Osteocyte (in vitro differentiated cells): ENCODE results near the gene SLC6A4. TPM values are rescaled to one million over a fixed set of nuclear protein-coding genes. Genes with fewer than 3 reads are reported as not detected.

ENCODE experiments used
- DNase-seq: peaks from one replicate; pipeline ENCODE4 v3.0.0; 2021; ENCODE audit warnings: mixed read lengths; ENCODE audit not compliant: unreplicated experiment; ENCODE audit errors: extremely low spot score
- H3K27ac Mint-ChIP-seq: one replicate; pipeline ENCODE4 v1.8.0; 2021; ENCODE audit warnings: mild to moderate bottlenecking, mixed read lengths; ENCODE audit not compliant: unreplicated experiment
- H3K27me3 Mint-ChIP-seq: one replicate; pipeline ENCODE4 v1.8.0; 2021; ENCODE audit warnings: mixed read lengths; ENCODE audit not compliant: unreplicated experiment
- H3K36me3 Mint-ChIP-seq: one replicate; pipeline ENCODE4 v1.8.0; 2021; ENCODE audit warnings: mixed read lengths; ENCODE audit not compliant: unreplicated experiment
- H3K4me1 Mint-ChIP-seq: one replicate; pipeline ENCODE4 v1.8.0; 2021; ENCODE audit warnings: mixed read lengths; ENCODE audit not compliant: unreplicated experiment
- H3K4me3 Mint-ChIP-seq: one replicate; pipeline ENCODE4 v1.8.0; 2021; ENCODE audit warnings: mild to moderate bottlenecking, moderate library complexity, mixed read lengths; ENCODE audit not compliant: unreplicated experiment
- H3K9me3 Mint-ChIP-seq: one replicate; pipeline ENCODE4 v1.8.0; 2021; ENCODE audit warnings: mixed read lengths; ENCODE audit not compliant: unreplicated experiment
- CTCF ChIP-seq: fragments of 200-600 bp; sonication (generic); IDR thresholded peaks from 2 replicates; pipeline ENCODE4 v1.5.0; 2021; ENCODE audit warnings: antibody characterized with exemption, mild to moderate bottlenecking, moderate library complexity
- total RNA-seq: library from RNA; stranded (reverse); gene quantifications from 2 replicates; pipeline ENCODE4 v1.2.1, GENCODE V29; 2021

The SLC6A4 gene
- total RNA-seq, 1 donor from 2014 or later: 0.16 TPM

- no peak overlapping the region for H3K4me3 Mint-ChIP-seq
- peaks cover 13% of the 10 kb centered on the region for H3K4me1 Mint-ChIP-seq
- no peak for DNase-seq
Observed at GRCh38 chr17:30254150-30254549, 18.7 kb upstream of the SLC6A4 start.

GRCh38 chr17:30253312-30253711 is 17.8 kb upstream of the SLC6A4 start:
- Mint-ChIP-seq H3K4me3 (no peak overlapping the region), H3K9me3 (peaks cover 4% of the 10 kb centered on the region), H3K36me3 (peaks cover 41% of the 10 kb centered on the region), H3K4me1 (peaks cover 11% of the 10 kb centered on the region), H3K27ac (no peak overlapping the region), H3K27me3 (no peaks in the 10 kb centered on the region)
- no peak for DNase-seq
- no peak for TF ChIP-seq CTCF

More at GRCh38 chr17:30254150-30254549, 18.7 kb upstream of the SLC6A4 start:
- Mint-ChIP-seq H3K27ac (no peak overlapping the region), H3K27me3 (no peaks in the 10 kb centered on the region), H3K36me3 (peaks cover 39% of the 10 kb centered on the region), H3K9me3 (peaks cover 4% of the 10 kb centered on the region)
- no peak for TF ChIP-seq CTCF

- Mint-ChIP-seq H3K4me1 (peaks cover 11% of the 10 kb centered on the region), H3K36me3 (peaks cover 51% of the 10 kb centered on the region), H3K9me3 (peaks cover 4% of the 10 kb centered on the region), H3K27ac (peak overlapping the region; percentile 63), H3K27me3 (no peaks in the 10 kb centered on the region), H3K4me3 (no peak overlapping the region)
- DNase-seq: no peak
- TF ChIP-seq CTCF: no peak
Observed at GRCh38 chr17:30251931-30252330, 16.4 kb upstream of the SLC6A4 start.

GRCh38 chr17:30249460-30249859 is 14.0 kb upstream of the SLC6A4 start:
- no peak overlapping the region for H3K27ac Mint-ChIP-seq
- no peak for DNase-seq
- peaks cover 4% of the 10 kb centered on the region for H3K9me3 Mint-ChIP-seq
- H3K4me1 Mint-ChIP-seq: peaks cover 13% of the 10 kb centered on the region
- peaks cover 55% of the 10 kb centered on the region for H3K36me3 Mint-ChIP-seq
- TF ChIP-seq CTCF: no peak
- H3K4me3 Mint-ChIP-seq: no peak overlapping the region
- H3K27me3 Mint-ChIP-seq: no peaks in the 10 kb centered on the region

DNA sequence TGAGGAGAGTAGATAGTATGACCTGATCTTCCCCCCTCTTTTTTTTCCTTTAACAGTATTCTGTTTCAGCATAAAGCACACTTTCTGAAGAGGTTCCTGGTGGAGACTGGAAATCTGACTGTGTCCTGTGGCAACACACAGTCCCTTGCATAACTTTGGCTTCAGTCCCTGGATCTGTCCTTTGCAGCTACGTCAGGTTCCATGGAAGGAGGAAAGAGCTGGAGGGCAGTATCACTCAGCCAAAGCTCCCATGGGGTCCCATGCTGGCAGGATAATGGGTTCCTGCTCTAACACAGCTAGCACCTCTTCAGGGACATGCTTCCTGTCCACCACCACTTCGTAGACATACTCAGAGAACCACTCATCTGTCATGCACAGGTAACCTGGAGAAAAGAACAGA is 13.3 kb upstream of the SLC6A4 start:
- Mint-ChIP-seq H3K4me3 (no peak overlapping the region), H3K36me3 (peaks cover 55% of the 10 kb centered on the region), H3K27ac (no peak overlapping the region), H3K4me1 (peaks cover 13% of the 10 kb centered on the region), H3K27me3 (no peaks in the 10 kb centered on the region), H3K9me3 (peaks cover 4% of the 10 kb centered on the region)
- TF ChIP-seq CTCF: no peak
- peak; percentile 36 for DNase-seq
